LNCAP (cell line): ENCODE data around the gene SDC1.

Experiments
- TF ChIP-seq, protein P1 (sequence below): fragments of 450-650 bp; IDR thresholded peaks from 2 replicates; pipeline ENCODE4 v1.5.1; 2017; ENCODE audit warnings: mild to moderate bottlenecking

The SDC1 gene

DNA sequence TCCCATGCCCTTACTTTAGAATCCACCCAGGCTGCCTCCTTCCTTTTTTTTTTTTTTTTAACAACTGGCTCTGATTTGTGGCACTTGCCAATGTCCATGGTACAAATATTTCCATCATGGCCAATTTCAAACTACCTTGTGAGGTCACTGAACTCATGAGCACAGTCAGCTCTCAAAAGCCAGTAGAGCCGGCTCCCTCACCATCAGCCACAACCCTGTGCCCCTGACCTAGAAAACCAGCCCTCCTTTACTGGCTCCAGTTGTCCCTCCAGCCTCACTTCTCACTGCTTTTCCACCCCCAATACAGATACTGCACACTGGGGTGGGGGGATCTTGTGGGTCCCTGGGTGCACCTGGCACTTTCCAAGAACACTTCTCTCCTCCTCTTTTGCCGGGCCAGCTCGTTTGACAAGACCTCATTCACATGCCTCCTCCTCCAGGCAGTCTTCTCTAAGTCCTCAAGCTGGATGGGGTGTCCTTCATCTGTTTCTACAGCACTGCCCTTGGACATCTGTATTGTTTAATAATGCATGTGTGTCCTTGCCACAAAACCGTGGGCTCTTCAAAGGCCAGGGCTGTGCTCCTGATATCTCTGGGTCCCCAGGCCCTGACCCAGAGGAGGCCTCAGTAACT lies 35.5 kb downstream of the SDC1 start:
- TF ChIP-seq, protein P1, sequence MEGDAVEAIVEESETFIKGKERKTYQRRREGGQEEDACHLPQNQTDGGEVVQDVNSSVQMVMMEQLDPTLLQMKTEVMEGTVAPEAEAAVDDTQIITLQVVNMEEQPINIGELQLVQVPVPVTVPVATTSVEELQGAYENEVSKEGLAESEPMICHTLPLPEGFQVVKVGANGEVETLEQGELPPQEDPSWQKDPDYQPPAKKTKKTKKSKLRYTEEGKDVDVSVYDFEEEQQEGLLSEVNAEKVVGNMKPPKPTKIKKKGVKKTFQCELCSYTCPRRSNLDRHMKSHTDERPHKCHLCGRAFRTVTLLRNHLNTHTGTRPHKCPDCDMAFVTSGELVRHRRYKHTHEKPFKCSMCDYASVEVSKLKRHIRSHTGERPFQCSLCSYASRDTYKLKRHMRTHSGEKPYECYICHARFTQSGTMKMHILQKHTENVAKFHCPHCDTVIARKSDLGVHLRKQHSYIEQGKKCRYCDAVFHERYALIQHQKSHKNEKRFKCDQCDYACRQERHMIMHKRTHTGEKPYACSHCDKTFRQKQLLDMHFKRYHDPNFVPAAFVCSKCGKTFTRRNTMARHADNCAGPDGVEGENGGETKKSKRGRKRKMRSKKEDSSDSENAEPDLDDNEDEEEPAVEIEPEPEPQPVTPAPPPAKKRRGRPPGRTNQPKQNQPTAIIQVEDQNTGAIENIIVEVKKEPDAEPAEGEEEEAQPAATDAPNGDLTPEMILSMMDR, result no peak

DNA sequence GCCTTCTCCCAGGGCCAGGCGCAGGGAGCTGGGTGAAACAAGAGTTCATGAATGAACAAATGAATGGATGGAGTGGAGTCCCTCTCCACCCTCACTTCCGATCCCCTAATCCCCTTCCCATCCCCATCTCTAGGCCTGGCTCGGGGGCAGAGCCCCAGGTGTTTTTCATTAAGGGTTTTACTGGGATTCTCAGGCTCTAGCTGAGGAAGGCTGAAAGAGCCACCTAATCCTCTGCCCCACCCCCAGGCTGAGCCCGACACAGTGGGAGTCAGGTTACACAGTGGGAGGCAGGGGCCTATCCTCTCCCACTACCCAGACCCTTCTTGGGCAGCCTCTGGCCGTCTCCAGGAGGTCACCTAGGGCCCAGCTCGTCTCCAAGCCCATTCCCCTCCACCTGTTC lies 36.1 kb downstream of the SDC1 start:
- TF ChIP-seq, protein P1, result no peak

DNA sequence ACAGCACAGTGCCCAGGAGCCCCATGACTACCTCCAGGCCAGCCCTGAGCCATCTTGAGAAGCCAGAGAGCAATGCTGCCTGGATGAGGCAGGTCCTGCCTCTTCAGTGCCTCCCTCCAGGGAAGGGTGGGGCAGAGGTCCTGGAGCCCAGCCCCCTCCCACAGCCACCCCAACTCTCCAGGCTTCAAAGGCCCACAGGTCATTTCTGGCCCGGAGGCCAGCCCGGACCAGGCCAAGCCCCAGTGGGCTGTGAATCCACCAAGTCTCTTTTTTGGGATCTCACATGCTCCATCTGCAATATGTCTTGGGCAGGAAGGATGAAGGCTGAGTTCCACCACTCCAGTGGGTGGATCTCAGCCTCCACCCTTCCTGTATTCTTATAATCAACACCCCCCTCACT lies 36.7 kb downstream of the SDC1 start:
- TF ChIP-seq, protein P1, result no peak

GRCh38 chr2:20187331-20187730 lies 37.6 kb downstream of the SDC1 start:
- TF ChIP-seq, protein P1, result no peak

GRCh38 chr2:20186855-20187187 lies 38.1 kb downstream of the SDC1 start:
- TF ChIP-seq, protein P1, result no peak

DNA sequence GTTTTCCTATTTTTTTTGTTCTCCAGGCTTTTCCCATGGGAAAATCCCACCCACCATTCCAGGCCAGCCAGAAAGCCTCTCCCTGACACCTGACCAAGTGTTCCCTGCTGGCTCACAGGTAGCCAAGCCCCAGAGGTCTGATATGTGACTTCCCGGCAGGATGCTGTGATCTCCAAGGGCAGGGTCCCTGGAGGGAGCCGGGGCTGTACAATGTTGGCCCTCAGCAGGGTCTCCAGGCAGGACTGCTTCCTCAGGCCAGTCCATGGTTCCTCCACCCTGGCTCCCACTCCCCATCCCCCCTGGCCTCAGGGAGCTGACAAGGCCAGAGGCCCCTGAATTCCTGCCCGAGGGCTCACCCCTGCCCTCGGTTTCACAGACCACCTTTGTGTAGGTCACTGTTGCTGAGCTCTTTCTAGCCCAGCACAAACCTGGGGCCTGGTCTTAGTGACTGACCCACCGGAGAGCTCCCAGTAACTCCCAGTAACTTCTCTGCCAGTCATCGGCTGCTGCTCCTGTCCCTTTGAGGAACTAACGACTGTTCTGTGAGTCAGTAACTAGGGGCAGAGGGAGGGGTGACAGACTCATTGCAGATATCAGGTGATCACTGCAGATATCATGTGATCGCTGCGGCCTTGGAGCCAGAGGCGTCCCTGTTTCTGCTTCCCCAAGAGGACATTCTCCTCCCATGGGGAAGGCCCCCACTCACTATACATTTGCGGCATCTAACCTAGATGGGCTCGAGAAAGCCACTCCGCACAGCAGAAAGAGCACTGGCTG lies 38.7 kb downstream of the SDC1 start:
- TF ChIP-seq, protein P1, result no peak

DNA sequence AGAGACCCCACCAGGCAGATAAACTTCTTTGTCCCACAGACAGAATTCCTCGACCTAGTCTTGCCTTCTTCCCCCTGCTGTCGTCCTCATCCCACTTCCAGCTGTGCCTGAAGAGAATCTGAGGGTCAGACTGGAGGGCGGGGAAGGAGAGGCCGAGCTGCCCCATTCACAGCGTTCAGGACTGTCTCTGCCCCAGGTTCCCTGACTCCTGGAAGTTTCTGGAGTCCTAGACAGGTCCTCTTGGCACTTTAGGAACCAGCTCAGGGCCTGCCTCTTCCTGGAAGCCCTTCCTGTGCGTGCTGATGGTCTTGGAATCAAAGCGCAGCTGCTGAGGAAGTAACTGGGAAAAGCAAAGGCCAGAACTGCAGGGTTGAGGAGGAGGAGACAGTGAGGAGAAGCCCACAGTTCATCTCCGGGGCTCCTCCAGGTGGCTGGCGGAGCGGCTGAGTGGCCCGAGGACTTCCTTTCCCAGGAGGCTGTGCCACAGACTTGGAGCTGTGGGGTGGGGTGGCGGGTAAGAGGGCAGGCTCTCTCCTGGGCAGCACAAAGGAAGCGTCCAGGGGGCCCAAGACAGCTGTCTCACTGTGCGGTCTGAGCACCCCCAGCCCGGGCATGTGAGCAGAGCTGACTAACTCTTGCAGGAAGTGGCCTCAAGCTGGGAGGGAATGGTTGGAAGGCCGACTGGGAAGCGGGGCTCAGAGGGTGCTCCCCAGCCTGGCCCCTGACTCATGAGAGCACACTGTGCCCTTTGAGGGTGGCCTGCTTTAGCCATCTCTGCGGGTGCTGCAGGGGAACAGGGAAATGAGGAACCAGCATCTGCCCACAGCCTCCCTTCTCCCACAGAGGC lies 39.5 kb downstream of the SDC1 start:
- TF ChIP-seq, protein P1, result no peak
